GM18861 (cell line): ENCODE results near the gene PTPRM.

Experiments
- ATAC-seq: cut with Tn5 transposase; IDR thresholded peaks from one replicate; pipeline ENCODE4 v1.9.1; 2021; ENCODE audit not compliant: unreplicated experiment

PTPRM gene

GRCh38 chr18:8081872-8082553 is 514.9 kb downstream of the PTPRM start:
- no peak for ATAC-seq

DNA sequence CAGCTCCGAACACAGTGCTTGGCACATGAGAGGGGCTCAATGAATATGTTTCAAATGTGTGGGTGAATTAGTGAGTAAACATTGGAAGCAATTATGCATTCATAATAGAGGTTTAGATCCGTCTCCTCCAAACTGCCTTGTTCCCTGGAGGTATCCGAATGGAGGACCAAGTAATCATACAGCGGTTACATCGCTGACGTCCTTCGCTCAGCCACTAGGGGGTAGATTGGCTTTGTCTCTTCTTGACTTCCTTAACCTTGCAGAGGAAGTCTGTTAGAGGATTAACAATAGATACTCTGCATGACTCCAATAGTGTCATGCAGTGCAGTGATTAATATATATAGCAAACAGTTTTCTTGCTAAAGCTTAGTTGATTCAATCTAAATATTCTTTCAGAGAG is 517.0 kb downstream of the PTPRM start:
- no peak for ATAC-seq

- no peak for ATAC-seq
Observed at GRCh38 chr18:8088626-8089025, 521.5 kb downstream of the PTPRM start.

DNA sequence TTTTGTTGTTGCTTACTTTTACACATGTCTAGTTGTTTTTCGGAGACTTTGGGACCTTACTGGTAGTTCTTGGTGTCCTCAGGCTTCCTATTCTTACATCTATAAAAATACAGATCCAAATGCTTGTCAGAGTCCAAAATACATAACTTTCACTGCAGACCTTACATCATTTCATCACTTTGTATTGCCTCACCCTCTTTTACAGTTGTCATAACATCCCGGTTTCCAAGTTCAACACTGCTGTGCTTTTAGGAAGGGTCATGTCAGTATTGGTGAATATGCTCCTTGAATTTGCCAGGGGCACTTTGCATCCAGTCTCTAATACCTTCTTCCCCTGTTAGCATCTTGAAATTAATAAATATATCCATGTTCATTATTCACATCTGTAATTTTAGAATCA is 523.9 kb downstream of the PTPRM start:
- ATAC-seq: no peak

DNA sequence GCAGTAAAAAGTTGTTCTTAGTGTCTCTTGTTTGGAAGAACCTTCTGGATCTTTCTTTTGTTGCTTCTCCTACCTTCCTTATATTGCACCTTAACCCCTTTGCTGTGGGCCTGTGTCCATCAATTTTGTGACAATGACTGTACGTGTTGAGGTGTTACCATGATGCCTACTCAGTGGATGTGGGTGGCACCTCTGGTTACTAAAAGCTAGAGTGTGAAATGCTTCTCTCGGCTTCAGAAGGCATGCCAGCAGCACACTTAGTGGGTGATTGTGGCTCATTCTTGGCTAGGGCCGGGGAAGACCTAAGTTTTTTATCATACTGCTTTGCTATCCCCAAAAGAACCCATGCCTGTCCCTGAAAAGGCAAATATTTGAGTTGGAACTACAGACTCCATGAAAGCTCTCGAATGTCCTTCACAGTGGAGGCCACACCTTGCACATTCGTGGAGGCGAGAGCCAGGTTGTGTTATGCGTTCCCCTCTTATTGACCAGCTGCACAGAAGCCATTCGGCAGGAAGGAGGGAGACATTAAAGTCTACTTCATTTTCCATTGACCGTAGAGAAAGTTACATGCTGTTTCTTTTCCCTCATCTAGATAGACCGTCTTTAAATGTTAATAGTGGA is 528.9 kb downstream of the PTPRM start:
- no peak for ATAC-seq

- ATAC-seq: no peak
Observed at GRCh38 chr18:8097399-8097798, 530.3 kb downstream of the PTPRM start.

GRCh38 chr18:8097927-8098326 is 530.8 kb downstream of the PTPRM start:
- no peak for ATAC-seq

DNA sequence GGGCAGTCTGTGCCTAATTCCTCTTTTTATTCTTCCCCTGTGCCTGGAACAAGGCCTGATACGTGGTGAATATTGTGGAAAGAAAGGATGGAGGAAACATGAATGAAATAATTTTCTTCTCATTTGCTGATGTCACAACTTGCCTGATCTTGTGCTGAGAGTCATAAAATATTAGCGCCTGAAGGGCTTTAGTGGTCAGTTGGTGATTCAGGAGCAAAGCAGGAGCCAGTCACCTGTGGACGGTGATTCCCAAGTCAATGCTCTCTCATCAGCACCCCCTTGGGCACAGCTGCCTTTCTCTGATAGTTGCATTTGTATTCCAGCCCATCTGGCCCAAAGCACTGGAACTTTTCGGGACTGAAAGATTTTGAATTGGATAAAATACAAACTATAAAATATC is 539.5 kb downstream of the PTPRM start:
- no peak for ATAC-seq

DNA sequence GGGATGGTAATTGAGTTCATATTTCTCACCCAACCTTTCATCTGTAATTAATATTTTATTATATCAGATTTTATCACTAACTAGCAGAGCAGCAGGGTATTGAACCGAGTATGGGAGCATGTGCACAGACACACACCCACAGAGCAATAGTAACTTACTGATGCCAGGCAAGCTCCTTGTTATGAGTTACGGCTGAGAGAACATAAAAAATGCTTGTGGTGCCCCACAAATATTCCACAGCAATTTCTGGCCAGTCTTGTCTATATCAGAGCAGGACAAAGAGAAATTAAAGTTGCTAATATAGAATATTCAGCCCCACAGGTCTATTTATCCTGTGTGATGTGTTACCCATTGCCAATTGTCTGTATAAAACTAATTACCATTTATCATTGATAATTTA is 540.3 kb downstream of the PTPRM start:
- ATAC-seq: no peak

GRCh38 chr18:8114480-8114879 is 547.4 kb downstream of the PTPRM start:
- ATAC-seq: no peak

DNA sequence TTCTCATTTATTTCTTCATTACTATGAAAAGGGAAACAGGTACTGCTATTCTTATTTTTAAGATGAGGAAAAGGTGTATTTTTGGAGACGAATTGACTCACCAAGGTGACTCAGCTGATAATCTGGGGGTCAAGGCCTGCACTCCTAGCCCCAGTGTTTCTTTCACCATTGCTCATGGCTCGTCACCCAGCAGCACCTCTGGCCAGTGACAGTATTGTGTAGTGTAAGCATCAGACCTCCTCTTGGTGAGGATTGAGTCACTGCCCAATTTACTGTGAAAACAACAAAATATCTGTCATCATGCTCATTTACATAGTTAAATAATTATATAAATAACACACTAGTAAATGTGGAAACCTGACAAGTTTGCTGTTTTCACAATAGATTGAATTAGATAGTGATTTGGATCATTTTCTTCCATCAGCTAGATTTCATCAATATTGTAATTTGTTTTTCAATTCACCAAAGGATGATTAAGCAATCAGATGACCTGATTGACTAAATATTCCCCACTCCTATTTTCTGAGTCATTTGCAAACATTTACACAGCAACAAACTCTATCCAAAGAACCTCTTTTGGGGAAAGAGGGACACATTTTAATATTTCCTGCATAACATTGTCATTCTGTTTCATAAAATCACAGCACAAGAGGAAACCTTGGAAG is 549.4 kb downstream of the PTPRM start:
- no peak for ATAC-seq

- no peak for ATAC-seq
Observed at GRCh38 chr18:8117006-8117371, 549.9 kb downstream of the PTPRM start.

DNA sequence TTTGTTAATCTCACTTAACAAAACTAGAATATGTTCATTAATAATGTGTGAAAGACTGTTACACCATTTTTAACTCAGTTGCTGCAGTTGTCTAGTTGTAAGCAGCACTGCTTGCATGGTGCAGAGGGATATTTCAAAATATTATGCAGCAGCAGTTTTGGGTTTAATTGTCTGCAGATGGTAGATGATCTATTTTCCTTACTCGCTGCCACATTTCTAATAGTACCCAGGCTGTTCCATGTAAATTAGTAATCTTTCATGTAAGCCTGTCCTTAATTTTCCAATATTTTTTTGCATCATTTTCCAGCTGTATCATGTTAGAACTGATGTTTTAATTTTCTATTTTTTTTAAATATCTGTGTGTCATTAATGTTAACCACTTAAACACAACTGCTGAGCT is 554.0 kb downstream of the PTPRM start:
- no peak for ATAC-seq

- no peak for ATAC-seq
Observed at GRCh38 chr18:8121942-8122480, 554.9 kb downstream of the PTPRM start.

DNA sequence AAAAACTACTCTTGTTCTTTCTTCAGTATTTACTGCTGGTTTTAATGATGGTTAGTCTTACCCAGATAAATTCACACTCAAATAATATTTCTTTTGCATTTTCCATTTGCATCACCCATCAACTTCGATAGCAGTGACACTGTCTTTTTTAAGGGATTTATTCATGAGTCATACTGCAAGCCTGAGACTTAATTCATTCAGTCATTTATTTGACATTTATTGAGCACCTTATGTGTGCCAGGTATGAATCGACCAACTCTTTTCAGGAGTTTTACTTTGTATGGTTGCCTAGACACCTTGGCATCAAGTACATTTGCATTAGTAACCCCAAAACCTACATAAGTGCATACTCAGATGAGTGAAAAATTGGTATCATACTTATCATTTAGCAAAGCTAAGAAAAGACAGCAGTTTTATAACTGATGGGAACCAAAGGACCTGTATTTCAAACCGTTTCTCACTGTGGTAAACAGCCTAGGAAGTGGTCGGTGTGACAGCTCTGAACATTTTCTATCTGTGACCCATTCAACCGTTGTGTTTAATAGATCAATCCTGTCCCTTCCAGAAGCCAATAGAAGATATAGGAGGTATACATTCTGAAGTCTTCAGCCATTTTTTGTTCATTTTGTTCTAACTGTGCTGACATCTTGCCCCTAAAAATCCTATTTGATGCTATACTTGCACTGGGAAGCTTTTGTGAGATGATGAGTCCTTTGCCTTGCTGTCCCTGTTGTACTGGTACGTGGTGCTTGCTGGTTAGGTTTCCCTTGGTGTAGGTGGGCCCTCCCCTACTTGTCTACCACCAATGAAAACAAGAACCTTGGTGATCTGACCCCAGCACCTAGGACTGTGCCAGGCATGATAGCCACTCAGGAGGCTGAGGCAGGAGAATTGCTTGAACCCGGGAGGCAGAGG is 557.4 kb downstream of the PTPRM start:
- ATAC-seq: no peak

DNA sequence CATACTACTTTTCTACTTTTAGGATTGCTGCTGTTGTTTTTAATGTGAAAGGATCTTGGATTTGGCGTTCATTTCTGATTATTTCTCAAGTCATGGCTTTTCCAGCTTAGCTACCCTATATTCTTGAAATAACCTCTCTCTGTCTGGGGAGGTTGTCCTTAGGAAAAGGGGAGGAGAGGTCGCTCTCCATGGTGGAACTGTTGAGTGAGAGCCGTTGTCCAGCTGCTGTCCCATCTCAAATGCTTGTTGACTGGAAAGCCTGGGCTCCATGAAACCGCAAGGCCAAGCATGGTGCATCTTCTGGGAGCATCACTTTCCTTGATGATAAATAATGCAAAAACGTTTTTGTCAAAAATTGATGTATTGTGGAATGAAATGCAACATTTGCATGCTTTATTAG is 563.0 kb downstream of the PTPRM start:
- ATAC-seq: no peak

- no peak for ATAC-seq
Observed at GRCh38 chr18:8133032-8133431, 565.9 kb downstream of the PTPRM start.

GRCh38 chr18:8133888-8134287 is 566.8 kb downstream of the PTPRM start:
- no peak for ATAC-seq

DNA sequence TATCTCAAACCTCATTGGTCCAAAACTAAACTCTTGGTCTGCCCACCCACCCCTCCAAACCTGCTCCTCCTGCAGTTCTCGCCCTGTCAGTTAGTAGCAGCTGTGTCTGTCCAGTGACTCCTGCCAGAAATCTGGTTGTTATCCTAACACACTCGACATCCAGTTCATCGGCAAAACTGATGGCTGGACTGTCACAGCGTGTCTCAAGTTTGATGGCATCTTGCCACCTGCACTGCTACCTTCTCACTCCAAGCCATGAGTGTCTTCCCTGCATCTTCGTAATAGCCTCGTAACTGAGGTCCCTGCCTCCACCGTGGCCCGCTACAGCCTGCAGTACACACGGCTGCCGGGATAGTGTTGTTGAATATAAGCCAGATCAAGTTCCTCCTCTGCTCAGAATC is 572.0 kb downstream of the PTPRM start:
- ATAC-seq: no peak

GRCh38 chr18:8139891-8140406 is 572.8 kb downstream of the PTPRM start:
- no peak for ATAC-seq
